HFFc6 (cell line): Measurements from ENCODE around the gene PSME1. TPM values are rescaled to one million over a fixed set of nuclear protein-coding genes. Genes with fewer than 3 reads are reported as not detected.

Experiments
- DNase-seq: peaks from one replicate; pipeline ENCODE4 v3.0.0-alpha.2; 2018
- H3K27ac Mint-ChIP-seq: 2 replicates; pipeline ENCODE4 v1.8.0; 2020; ENCODE audit warnings: mild to moderate bottlenecking, mixed read lengths
- H3K27me3 Mint-ChIP-seq: 2 replicates; pipeline ENCODE4 v1.8.0; 2021; ENCODE audit warnings: mild to moderate bottlenecking, moderate library complexity, mixed read lengths; ENCODE audit not compliant: insufficient read depth
- H3K36me3 Mint-ChIP-seq: 2 replicates; pipeline ENCODE4 v1.8.0; 2021; ENCODE audit warnings: low read depth, mixed read lengths
- H3K4me1 Mint-ChIP-seq: 2 replicates; pipeline ENCODE4 v1.8.0; 2020; ENCODE audit warnings: low read depth, mixed read lengths
- H3K4me3 Mint-ChIP-seq: 2 replicates; pipeline ENCODE4 v1.8.0; 2020; ENCODE audit warnings: mild to moderate bottlenecking, moderate library complexity, mixed read lengths
- H3K9me3 Mint-ChIP-seq: 2 replicates; pipeline ENCODE4 v1.8.0; 2020; ENCODE audit warnings: mild to moderate bottlenecking, mixed read lengths
- total RNA-seq, 6 experiments: library from RNA; stranded (reverse); fragmentation: NEBNext Ultra II Directional; extraction: Animal tissue kit (Norgen Biotek cat#: 25700); gene quantifications; 2 replicates in 1 of 6; 3 replicates in 5 of 6; pipeline ENCODE4 v1.2.3, GENCODE V29; 2021
- TF ChIP-seq, protein P1 (sequence below): fragments of 200-600 bp; sonication (generic); IDR thresholded peaks from 2 replicates; pipeline ENCODE4 v1.5.0; 2021; ENCODE audit warnings: antibody characterized with exemption, mild to moderate bottlenecking

Gene PSME1
- total RNA-seq, 6 experiments from 2014 or later, result 88.4 to 120 (median 113) TPM

DNA sequence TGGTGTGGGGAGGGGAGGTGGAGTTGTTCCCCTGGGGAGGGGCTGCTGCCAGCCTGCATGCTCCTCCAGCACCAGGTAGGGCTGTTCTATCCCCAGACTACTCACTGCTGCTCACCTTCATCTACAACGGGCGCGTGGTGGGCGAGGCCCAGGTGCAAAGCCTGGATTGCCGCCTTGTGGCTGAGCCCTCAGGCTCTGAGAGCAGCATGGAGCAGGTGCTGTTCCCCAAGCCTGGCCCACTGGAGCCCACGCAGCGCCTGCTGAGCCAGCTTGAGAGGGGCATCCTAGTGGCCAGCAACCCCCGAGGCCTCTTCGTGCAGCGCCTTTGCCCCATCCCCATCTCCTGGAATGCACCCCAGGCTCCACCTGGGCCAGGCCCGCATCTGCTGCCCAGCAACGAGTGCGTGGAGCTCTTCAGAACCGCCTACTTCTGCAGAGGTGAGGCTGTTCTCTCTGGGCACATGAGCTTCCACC, 28.6 kb downstream of the PSME1 start:
- Mint-ChIP-seq H3K27ac (no peak overlapping the region), H3K36me3 (peaks cover 20% of the 10 kb centered on the region), H3K27me3 (peaks cover 3% of the 10 kb centered on the region), H3K9me3 (no peaks in the 10 kb centered on the region), H3K4me1 (peaks cover 26% of the 10 kb centered on the region), H3K4me3 (no peak overlapping the region)
- TF ChIP-seq, protein P1, sequence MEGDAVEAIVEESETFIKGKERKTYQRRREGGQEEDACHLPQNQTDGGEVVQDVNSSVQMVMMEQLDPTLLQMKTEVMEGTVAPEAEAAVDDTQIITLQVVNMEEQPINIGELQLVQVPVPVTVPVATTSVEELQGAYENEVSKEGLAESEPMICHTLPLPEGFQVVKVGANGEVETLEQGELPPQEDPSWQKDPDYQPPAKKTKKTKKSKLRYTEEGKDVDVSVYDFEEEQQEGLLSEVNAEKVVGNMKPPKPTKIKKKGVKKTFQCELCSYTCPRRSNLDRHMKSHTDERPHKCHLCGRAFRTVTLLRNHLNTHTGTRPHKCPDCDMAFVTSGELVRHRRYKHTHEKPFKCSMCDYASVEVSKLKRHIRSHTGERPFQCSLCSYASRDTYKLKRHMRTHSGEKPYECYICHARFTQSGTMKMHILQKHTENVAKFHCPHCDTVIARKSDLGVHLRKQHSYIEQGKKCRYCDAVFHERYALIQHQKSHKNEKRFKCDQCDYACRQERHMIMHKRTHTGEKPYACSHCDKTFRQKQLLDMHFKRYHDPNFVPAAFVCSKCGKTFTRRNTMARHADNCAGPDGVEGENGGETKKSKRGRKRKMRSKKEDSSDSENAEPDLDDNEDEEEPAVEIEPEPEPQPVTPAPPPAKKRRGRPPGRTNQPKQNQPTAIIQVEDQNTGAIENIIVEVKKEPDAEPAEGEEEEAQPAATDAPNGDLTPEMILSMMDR, result no peak
- no peak for DNase-seq

DNA sequence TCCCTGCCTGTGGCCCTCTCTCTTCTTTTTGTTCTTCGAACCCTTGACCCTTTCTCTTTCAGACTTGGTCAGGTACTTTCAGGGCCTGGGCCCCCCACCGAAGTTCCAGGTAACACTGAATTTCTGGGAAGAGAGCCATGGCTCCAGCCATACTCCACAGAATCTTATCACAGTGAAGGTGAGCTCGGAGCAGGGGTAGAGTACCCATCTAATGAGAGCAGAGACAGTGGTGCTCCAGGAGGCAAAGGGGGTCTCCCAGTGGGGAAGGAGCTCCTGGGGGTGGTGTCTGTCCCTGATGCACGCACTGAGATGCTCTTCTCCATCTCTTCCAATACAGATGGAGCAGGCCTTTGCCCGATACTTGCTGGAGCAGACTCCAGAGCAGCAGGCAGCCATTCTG, 29.8 kb downstream of the PSME1 start:
- H3K9me3 Mint-ChIP-seq, result no peaks in the 10 kb centered on the region
- H3K27me3 Mint-ChIP-seq, result no peaks in the 10 kb centered on the region; the same call in 1 of the 2 replicates
- no peak overlapping the region for H3K27ac Mint-ChIP-seq
- H3K36me3 Mint-ChIP-seq, result peaks cover 20% of the 10 kb centered on the region
- peaks cover 23% of the 10 kb centered on the region for H3K4me1 Mint-ChIP-seq
- no peak for DNase-seq
- TF ChIP-seq, protein P1, result no peak
- no peak overlapping the region for H3K4me3 Mint-ChIP-seq

DNA sequence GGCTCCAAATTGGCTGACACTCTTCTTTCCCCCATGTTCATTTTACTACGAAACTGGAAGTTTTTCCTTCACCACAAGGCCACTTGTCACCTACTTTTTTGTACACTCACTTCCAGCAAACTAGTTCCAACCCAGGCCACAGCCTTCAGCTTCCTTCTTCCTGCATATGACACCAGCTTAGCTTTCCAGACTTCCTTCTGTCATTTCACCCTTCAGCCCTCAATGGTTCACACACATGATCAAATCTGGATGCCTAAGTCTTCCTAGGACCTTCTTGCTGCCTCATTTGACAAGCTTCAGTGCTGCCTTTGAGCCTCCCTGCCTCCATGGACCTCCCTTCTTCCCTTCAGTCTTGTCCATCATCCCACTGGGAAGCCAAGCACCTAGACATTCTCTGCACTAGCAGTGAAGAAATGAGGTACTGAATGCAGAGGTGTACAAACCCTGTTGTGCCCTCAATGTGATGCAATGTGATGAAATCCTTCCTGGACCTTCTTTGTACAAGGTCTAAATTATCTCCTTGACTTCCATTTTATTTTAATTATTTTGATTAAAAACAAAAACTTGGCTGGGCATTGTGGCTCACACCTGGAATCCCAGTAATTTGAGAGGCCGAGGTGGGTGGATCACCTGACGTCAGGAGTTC, 31.6 kb downstream of the PSME1 start:
- no peaks in the 10 kb centered on the region; the same call in 1 of the 2 replicates for H3K27me3 Mint-ChIP-seq
- H3K4me1 Mint-ChIP-seq, result peaks cover 6% of the 10 kb centered on the region; the same call in 1 of the 2 replicates
- H3K4me3 Mint-ChIP-seq, result no peak overlapping the region

DNA sequence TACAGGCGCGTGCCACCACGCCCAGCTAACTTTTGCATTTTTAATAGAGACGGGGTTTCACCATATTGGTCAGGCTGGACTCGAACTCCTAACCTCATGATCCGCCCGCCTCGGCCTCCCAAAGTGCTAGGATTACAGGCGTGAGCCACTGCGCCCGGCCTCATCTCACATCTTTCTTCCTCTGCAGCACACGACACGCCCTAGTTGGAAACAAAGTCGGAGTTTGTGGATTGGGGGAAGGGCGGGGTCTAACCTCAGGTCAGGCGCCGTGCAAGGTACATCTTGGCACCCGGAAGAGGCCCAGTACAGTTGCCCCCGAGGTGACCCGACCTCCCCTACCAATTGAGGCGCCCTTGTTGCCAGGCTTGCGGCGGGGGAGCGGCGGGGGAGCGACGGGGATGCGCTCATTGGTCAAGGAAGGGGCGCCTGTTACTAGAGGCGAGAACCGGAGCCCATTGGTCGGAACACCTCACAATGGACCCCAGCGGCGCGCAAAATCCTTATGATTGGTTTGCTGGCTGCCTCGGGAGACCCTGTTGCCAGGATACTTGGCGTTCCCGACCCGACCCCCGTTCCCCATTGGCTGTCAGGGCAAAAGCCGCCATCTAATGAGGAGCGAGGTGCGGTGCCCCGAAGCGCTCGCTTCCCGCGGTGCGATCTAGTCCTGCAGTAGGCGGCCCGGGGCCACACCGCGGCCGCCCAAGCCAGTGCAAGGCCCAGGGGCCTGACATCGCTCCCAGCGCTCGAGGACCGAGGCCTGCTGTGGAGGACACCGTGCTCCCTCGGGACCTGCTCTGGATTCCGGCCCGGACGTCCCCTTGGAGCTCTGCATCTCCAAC, 35.6 kb downstream of the PSME1 start, which contains the start of gene REC8:
Gene REC8 (plus strand): TSS at position 659 of the 839 bp plus-strand sequence. CDS start 473 bp downstream, outside the sequence.
- H3K36me3 Mint-ChIP-seq, result peaks cover 10% of the 10 kb centered on the region; the same call in 1 of the 2 replicates
- TF ChIP-seq, protein P1, result no peak
- no peak within 1 kb of the TSS for H3K27ac Mint-ChIP-seq
- H3K27me3 Mint-ChIP-seq, result peaks cover 5% of the 10 kb centered on the region
- H3K4me1 Mint-ChIP-seq, result no peaks in the 10 kb centered on the region
- DNase-seq, result no peak
- no peaks in the 10 kb centered on the region for H3K9me3 Mint-ChIP-seq
- H3K4me3 Mint-ChIP-seq, result no peak within 1 kb of the TSS

More for the DNA sequence above, 31.6 kb downstream of the PSME1 start:
- no peaks in the 10 kb centered on the region for H3K9me3 Mint-ChIP-seq
- TF ChIP-seq, protein P1, result no peak
- no peak overlapping the region for H3K27ac Mint-ChIP-seq
- H3K36me3 Mint-ChIP-seq, result peaks cover 14% of the 10 kb centered on the region; the same call in 1 of the 2 replicates
- DNase-seq, result no peak

DNA sequence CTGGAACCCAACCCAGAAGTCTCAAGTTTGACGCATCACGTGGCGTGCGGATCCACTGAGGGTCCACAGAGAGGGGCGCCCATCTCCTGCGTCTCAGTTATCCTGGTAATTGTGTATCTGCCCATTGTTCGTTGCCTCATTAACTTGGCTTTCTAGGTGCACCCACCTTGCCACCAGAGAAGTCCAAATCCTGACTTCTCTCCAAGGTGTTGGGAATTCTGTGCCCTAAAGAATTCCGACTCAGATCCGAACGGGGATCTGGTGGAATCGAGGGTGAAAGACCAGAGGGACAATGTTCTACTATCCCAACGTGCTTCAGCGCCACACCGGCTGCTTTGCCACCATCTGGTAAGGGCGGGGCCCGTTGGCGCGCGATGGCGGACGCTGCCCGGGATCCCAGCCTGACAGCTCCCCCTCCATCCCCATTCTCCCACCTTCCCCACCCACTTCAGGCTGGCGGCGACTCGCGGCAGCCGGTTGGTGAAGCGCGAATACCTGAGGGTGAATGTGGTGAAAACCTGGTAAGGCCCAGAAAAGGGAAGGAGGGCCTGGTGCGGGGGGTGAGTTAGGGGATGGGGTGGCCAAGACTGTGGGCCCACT, 36.4 kb downstream of the PSME1 start:
- no peak for DNase-seq
- Mint-ChIP-seq H3K4me1 (no peaks in the 10 kb centered on the region), H3K27ac (no peak overlapping the region), H3K27me3 (peaks cover 6% of the 10 kb centered on the region), H3K36me3 (peaks cover 8% of the 10 kb centered on the region; the same call in 1 of the 2 replicates), H3K9me3 (no peaks in the 10 kb centered on the region), H3K4me3 (no peak overlapping the region)
- TF ChIP-seq, protein P1, result no peak
